ENCODE results near the gene TUBG2.
A peak's percentile ranks its signal among the peaks of the same experiment; 100 is the strongest.

Gene TUBG2

DNA sequence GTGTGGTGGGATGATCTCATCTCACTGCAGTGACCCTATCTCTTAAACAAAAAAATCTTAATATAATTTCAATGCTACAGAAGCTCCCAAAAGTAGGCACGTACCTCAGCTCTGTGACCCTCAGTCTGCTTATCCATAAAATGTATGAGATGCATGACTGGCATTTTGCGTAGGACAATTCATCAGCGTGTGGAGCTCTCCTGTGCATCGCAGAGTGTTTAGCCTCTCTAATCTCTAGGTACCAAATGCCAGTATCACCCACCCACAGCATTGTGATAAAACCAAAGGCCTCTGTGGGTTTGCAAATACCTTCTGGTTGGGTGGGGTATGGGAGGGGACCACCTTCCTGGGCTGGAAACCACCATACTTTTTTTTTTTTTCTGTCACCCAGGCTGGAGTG lies 19.0 kb upstream of the TUBG2 start:
- TF ChIP-seq, protein P1, sequence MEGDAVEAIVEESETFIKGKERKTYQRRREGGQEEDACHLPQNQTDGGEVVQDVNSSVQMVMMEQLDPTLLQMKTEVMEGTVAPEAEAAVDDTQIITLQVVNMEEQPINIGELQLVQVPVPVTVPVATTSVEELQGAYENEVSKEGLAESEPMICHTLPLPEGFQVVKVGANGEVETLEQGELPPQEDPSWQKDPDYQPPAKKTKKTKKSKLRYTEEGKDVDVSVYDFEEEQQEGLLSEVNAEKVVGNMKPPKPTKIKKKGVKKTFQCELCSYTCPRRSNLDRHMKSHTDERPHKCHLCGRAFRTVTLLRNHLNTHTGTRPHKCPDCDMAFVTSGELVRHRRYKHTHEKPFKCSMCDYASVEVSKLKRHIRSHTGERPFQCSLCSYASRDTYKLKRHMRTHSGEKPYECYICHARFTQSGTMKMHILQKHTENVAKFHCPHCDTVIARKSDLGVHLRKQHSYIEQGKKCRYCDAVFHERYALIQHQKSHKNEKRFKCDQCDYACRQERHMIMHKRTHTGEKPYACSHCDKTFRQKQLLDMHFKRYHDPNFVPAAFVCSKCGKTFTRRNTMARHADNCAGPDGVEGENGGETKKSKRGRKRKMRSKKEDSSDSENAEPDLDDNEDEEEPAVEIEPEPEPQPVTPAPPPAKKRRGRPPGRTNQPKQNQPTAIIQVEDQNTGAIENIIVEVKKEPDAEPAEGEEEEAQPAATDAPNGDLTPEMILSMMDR (IDR thresholded peaks at IDR 0.05; ENCODE audit: low read depth, low read length): no peak
- in situ Hi-C loops (cut with HindIII; ENCODE audit: low sequenced_read_pairs): no loop called here
- DNase-seq (ENCODE audit: low read depth, low spot score): no peak
- H3K4me3 ChIP-seq (ENCODE audit: low read depth, low read length): no peak overlapping the region

DNA sequence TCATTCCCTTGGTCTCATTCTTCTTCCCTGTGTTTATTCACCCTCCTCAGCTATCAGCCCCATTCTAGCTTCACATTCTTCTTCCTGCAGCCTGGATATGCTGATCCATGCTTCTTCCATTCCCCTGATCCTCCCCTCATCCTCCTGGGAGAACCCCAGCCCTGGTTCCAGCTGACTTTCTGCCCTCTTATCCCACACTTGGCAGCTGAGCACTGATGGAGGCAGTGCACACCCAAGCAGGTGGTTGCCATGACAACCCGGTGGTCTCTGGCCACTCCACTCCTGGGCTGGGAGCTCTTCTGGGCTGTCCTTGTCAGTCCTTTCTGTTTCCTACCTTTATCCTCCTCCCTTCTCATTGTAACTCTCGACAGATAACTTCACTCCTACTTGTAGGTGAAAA lies 16.7 kb upstream of the TUBG2 start:
- DNase-seq (ENCODE audit: low read depth, low spot score): no peak
- TF ChIP-seq, protein P1 (IDR thresholded peaks at IDR 0.05; ENCODE audit: low read depth, low read length): no peak
- in situ Hi-C loops (cut with HindIII; ENCODE audit: low sequenced_read_pairs): no loop called here
- H3K4me3 ChIP-seq (ENCODE audit: low read depth, low read length): no peak overlapping the region

DNA sequence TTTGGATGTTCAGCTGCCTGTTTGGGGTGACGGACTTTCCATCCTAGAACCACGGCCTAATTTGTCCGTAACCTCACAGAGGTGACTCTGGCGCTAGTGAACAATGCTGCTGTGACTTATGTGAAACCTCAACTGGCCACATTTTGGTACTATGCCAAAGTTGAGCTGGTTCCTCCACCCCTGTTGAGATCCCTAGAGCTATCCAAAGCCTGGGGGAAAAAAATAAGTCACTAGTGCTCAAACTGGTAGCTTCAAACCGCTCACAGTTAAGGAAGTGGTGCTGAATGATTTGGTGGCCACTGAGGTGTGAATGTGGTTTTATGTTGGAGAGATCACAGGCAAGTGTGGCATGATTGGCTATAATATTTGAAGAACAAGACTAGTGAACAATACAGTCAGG lies 11.3 kb upstream of the TUBG2 start:
- in situ Hi-C loops (cut with HindIII; ENCODE audit: low sequenced_read_pairs): no loop called here
- H3K4me3 ChIP-seq (ENCODE audit: low read depth, low read length): no peak overlapping the region
- no peak for DNase-seq (ENCODE audit: low read depth, low spot score)
- TF ChIP-seq, protein P1 (IDR thresholded peaks at IDR 0.05; ENCODE audit: low read depth, low read length): no peak

DNA sequence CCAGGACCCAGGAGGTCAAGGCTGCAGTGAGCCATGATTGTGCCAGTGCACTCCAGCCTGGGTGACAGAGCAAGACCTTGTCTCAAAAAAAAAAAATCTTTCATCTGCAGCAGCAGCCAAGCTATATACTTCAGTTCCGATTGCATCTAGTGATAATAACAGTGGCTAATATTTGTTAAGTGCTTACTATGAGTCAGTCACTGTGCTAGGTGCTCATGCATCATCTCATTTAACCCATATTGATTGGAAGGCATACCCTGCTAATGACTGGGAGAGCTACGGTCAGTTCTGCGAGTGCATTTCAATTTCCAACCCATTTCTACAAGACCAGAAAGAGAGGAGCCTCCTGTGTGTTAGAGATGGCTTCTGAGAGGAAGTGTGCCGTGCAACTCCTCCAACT lies 7.7 kb upstream of the TUBG2 start:
- no peak for DNase-seq (ENCODE audit: low read depth, low spot score)
- TF ChIP-seq, protein P1 (IDR thresholded peaks at IDR 0.05; ENCODE audit: low read depth, low read length): no peak
- in situ Hi-C loops (cut with HindIII; ENCODE audit: low sequenced_read_pairs): no loop called here
- no peak overlapping the region for H3K4me3 ChIP-seq (ENCODE audit: low read depth, low read length)

DNA sequence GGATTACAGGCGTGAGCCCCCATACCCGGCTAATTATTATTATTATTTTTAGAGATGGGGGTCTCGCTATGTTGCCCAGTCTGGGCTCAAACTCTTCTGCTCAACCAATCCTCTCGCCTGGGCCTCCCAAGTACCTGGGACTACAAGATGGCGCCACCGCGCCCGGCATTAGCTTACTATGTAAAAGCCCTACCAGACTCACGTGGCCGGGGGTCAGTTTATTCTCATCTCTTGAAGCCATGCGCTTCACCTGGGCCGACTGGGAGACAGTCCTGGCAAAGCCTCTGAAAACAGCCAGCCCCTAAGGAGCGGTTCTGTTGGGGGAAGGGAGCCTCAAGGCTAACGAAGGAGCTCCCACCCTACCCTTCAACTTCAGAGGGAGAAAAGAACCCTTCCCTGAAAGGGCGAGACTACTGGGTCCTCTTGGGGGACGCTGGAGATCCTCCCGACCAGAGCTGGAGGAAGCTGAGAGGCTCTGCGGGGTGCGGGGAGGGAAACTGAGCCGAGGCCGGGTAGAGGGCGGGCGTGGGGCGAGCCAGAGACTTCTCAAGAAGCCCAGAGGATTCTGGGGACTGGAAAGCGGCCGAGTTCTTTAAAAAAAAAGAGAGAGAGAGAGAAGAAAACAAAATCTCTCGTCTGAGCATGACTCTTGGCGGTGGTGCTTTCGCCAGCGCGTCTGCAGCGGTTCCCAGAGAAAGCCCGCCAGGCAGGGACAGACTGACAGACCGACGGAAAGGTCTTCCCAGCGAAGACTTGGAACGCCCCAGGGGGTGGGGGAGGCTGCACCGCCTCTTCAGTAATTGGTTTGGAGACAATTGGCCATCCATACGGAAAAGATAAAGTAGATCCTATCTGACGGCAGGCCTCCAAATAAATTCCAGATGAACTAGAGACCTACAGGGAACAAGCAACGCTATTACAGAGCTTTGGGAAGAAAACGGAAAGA lies 5.6 kb upstream of the TUBG2 start:
- TF ChIP-seq, protein P1 (IDR thresholded peaks at IDR 0.05; ENCODE audit: low read depth, low read length): no peak
- DNase-seq (ENCODE audit: low read depth, low spot score): peak; percentile 73
- peak overlapping the region; percentile 27 for H3K4me3 ChIP-seq (ENCODE audit: low read depth, low read length)
- in situ Hi-C loops (cut with HindIII; ENCODE audit: low sequenced_read_pairs): no loop called here

DNA sequence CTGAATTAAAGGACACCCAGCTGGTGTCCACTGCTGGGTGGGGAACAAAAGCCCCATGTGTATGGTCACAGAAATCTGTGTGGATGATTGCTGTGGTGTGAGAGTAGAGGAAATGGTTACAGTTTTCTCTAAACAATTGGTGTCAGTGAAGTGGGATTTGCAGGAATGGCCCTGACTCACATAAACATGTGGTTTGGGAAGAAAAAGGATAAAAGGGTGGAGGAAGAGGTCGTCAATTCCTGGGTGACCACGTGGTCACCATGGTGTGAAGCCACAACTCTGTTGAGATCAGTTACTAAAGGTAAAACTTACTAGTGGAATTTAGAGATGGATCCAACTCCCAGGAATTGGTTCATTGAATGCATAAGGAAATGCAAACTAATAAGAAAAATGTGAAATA lies 3.6 kb upstream of the TUBG2 start:
- DNase-seq (ENCODE audit: low read depth, low spot score): peak; percentile 76
- TF ChIP-seq, protein P1 (IDR thresholded peaks at IDR 0.05; ENCODE audit: low read depth, low read length): no peak
- in situ Hi-C loops (cut with HindIII; ENCODE audit: low sequenced_read_pairs): no loop called here
- H3K4me3 ChIP-seq (ENCODE audit: low read depth, low read length): no peak overlapping the region
